GM19238 (cell line): Measurements from ENCODE around the gene RIPPLY2.
A peak's percentile ranks its signal among the peaks of the same experiment; 100 is the strongest.
"Not testable (repeated sequence)": the region's sequence is repeated elsewhere in the genome, so short reads cannot be mapped to it uniquely, and the experiment has no call there.

Source experiments
- DNase-seq: peaks from one replicate; pipeline ENCODE4 v3.0.0; 2011; ENCODE audit warnings: low spot score; ENCODE audit not compliant: insufficient read length

RIPPLY2 gene

GRCh38 chr6:83860359-83860755 is 7.2 kb downstream of the RIPPLY2 start:
- DNase-seq: no peak

- no peak for DNase-seq
Measured at GRCh38 chr6:83860782-83861495, 7.8 kb downstream of the RIPPLY2 start.

GRCh38 chr6:83862776-83863471 is 9.8 kb downstream of the RIPPLY2 start:
- no peak for DNase-seq

GRCh38 chr6:83867043-83867442 is 13.9 kb downstream of the RIPPLY2 start:
- no peak for DNase-seq

GRCh38 chr6:83867527-83868161 is 14.5 kb downstream of the RIPPLY2 start:
- DNase-seq: no peak

- DNase-seq: no peak
Measured at GRCh38 chr6:83868639-83869038, 15.5 kb downstream of the RIPPLY2 start.

- no peak for DNase-seq
Measured at GRCh38 chr6:83870649-83871048, 17.5 kb downstream of the RIPPLY2 start.

- no peak for DNase-seq
Measured at GRCh38 chr6:83872386-83873118, 19.4 kb downstream of the RIPPLY2 start.

GRCh38 chr6:83873869-83874268 is 20.7 kb downstream of the RIPPLY2 start:
- DNase-seq: no peak

GRCh38 chr6:83875843-83876242 is 22.7 kb downstream of the RIPPLY2 start:
- no peak for DNase-seq

- DNase-seq: no peak
Measured at GRCh38 chr6:83878902-83879644, 25.9 kb downstream of the RIPPLY2 start.

- no peak for DNase-seq
Measured at GRCh38 chr6:83879746-83880145, 26.6 kb downstream of the RIPPLY2 start.

- DNase-seq: no peak
Measured at GRCh38 chr6:83883240-83883639, 30.1 kb downstream of the RIPPLY2 start.

GRCh38 chr6:83884523-83884922 is 31.4 kb downstream of the RIPPLY2 start:
- peak; percentile 5 for DNase-seq

- no peak for DNase-seq
Measured at GRCh38 chr6:83885984-83886383, 32.8 kb downstream of the RIPPLY2 start.

- no peak for DNase-seq
Measured at GRCh38 chr6:83889621-83890020, 36.5 kb downstream of the RIPPLY2 start.

GRCh38 chr6:83890520-83890919 is 37.4 kb downstream of the RIPPLY2 start:
- DNase-seq: no peak

GRCh38 chr6:83891586-83891985 is 38.4 kb downstream of the RIPPLY2 start:
- no peak for DNase-seq

- DNase-seq: no peak
Measured at GRCh38 chr6:83893024-83893423, 39.9 kb downstream of the RIPPLY2 start.

GRCh38 chr6:83897094-83897493 is 43.9 kb downstream of the RIPPLY2 start:
- not testable (repeated sequence) for DNase-seq

- DNase-seq: no peak
Measured at GRCh38 chr6:83901624-83902023, 48.5 kb downstream of the RIPPLY2 start.
